G401.6 (cell line): Measurements from ENCODE around the gene CYGB.

ENCODE experiments used
- FAIRE-seq: peaks from 2 replicates; lab custom pipeline; 2012; peaks lifted over from hg19 to GRCh38; lab: Jason Lieb, UNC

The CYGB gene

DNA sequence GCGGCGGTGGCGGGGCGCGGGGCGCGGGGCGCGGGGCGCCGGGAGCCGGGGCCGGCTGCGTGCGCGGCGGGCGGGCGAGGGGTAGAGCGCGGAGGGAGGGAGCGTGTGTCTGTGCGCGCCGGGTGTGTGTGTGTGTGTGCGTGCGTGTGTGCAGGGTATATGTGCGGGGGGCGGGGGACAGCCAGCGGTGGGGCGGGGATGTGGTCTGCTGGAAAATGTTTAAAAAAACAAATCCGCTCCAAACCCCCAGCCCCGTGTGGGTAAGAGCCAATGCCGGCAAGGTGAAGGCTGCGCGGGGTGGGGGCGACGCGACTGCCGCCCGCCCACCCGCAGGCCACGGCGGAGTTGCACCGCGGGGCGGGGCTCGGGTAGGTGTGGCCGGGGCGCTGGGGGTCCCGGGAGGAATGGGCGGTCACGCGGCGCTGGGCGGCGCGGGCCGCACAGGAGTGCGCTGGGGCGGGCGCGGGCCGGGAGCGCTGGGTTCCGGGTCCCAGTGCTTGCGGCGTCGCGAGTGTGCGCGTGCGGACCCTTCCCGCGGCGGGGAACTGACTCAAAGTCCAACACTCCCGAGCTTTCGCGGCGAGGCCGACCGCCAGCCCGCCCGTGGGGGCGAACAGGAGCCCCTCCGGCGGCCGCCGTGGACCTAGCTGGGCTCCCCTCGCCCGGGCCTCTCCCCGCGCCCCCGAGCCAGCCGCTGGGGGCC, at the start of gene CYGB:
TSS of gene CYGB (minus strand) at position 132 of the 703 bp plus-strand sequence. CDS start 167 bp downstream, outside the sequence.
- FAIRE-seq, result no peak

DNA sequence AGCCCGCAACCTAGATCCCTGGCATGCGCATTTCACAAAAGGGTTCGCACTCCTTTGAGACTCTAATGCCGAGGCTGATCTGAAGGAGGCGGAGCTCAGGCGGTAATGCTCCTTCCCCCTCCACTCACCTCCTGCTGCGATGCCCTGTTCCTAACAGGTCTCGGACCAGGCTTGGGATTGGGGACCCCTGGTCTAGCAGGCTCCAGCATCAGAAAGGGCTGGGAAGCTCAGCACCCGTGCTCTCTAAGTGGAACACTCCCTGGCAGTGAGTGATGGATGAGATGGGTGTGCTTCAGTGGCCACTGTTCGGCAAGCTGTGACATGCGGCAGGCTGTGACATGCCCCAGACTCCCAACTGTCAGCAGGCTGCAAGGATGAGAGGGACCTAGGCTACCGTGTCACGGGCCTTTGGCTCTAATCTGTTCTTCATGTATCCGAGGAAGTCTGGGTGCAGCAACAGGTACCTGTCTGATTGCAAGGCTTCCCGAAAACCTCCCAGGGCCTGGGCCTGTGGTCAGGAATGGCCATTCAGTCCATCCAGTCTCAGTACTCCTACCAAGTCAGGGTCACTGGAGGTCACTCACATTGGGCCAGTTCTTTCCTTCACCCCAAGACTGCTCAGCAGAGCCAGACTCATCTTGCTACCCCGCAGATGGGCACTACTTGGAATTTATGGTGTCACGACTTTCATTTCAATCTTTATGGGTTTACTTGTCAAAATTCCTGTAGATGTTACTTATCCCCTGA, 49.4 kb upstream of the CYGB start:
- FAIRE-seq, result no peak

DNA sequence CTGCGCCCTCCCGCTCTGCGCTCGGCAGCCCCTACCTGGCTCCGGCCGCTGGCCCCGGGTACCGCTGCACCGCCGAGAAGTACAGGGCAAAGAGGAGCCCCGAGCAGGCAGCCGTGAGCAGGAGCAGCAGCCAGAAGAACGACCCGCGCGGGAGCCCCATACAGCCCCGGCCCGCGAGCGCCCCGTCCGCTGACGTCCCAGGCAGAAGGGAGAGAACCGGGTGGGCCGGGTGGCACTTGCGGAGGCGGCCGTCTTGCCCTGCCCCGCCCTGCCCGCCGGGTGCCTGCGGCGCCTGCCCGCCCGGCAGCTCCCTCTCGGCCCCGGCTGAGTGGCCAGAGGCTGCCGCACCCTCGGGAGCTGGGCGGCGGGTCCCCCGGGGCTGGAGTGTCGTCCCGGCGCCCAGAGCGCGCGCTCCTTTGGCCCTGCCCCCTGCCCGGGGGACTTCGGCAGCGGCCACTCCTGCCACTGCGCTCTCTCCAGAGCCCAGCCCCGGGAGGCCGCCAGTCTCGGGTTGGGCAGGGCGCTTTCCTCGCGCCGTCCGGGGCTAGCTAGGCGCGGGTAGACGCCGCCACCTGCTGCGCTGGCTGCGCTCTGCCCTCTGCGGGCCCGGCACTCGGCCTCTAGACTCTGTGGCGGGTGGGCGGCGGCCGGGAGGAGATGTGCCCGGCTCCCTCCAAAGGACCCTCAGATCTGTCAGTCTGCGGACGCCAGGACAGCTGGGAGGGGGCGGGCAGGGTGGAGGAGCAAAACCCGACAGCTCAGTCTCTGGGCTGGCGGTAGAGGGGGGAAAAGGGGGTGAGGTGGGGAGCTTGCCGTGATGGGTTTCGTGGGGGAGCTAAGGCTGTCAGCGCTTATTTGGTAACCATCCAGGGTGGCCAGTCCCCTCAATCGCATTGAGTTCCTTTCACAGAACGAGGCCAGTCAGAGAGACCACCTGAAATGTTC, 48.4 kb upstream of the CYGB start, which contains the start of gene ST6GALNAC2:
TSS of gene ST6GALNAC2 (minus strand) at position 212 of the 945 bp plus-strand sequence. CDS start at position 160, 52 bp downstream.
- FAIRE-seq, result no peak

DNA sequence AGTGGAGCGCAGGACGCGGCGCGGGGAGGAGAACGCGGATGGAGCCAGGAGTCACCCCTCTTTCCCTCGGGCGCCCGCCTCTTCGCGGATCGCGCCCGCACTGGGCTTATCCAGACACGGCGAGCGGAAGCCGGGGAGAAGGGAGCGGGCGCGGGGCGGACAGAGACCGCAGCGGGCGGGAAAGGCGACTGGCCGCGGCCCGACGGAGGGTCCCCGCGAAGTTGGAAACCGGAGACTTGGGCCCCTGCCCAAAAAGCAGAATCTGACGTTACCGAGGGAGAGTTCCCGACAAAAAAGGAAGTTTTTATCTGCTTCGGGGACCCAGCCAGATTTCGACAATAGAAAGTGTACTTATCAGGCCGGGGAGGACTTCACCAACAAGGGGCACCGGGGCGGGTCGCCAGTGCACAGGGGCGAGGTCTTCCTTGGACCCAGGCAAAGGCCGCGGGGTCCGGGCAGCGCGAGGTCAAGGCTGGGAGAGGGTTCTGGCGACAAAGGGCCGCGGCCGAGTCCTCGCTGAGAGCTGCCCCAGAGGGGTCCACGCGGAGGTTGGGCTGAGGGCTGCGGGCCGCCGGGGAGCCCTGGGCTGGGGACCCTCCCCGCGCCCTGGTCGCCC, 47.6 kb upstream of the CYGB start:
- FAIRE-seq, result no peak

DNA sequence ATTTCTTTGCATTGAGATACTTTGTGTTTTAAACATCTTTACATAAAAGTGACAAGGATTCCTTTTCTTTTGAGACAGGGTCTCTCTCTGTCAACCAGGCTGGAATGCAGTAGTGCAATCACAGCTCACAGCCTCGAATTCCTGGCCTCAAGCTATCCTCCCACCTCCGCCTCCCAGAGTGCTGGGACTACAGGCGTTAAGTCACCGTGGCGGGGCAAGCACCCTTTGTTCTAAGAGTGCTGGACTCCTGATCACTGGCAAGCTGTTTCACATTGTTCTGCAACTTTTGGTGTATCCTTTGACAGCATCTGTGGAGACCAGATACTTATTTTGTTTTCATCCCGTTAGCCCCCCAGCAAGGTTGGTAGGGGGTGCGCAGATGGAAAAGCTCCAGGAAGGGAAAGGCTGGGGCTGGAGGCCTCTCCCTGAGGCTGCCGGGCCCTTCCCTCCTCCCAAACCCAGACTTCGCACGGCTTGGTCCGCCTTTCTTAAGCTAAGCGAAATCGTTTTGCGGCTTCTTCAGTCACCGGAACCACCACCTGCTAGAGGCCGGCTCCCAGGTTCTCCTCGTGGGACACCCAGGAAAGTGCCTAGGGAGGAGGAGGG, 47.0 kb upstream of the CYGB start:
- FAIRE-seq, result no peak

DNA sequence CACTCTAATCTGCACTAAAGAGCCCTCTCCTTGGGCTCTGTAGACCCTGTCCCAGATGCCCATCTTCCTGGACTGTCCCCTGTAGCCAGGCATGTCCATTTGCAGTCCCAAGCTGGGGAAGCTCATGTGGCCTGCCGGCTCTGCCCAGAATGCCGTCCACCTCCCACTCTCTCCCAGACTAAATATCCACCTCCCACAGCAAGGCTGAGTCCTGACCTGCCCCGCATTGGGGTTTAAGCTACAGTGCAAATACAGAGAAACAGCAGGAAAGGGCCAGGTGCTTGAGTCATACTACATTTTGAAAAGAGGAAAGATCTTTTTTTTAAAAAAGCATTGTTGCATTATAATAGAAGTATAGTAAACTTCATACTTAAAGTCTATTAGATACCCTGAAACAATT, 45.2 kb upstream of the CYGB start:
- no peak for FAIRE-seq

DNA sequence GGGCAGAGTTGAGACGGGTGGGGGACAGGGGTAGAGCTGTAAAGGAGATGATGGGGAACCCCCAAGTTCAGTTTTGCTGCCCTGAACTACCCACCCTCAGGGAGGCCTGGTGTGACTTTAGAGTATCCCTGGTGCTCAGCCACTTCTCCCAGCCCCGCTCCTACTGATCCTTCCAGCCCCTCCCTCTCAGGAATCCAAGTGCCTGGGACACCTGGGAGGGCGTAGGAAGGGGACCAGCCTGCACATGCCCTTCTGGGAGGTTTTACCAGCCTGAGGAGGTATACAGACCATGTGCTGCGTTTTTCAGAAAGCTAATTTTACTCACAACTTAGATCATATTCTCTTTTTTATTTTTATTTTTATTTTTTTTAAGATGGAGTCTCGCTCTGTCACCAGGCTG, 44.0 kb upstream of the CYGB start:
- FAIRE-seq, result no peak

DNA sequence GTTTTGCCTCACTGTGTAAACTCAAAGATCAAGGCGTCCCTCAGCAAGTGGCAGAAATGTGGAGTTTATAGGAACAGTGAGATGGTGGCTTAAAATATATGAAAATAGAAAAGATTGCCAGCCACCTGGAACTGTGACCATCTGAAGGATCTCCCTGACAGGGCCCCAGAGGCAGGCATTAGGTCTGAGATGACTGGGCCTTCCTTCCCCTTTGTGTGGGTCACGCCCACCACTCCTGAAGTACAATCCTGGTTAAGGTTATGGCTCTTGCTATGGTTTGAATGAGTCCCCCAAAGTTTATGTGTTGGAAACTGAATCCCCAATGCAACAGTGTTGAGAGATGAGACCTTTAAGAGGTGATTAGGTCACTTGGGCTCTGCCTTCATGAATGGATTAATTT, 41.8 kb upstream of the CYGB start:
- no peak for FAIRE-seq

DNA sequence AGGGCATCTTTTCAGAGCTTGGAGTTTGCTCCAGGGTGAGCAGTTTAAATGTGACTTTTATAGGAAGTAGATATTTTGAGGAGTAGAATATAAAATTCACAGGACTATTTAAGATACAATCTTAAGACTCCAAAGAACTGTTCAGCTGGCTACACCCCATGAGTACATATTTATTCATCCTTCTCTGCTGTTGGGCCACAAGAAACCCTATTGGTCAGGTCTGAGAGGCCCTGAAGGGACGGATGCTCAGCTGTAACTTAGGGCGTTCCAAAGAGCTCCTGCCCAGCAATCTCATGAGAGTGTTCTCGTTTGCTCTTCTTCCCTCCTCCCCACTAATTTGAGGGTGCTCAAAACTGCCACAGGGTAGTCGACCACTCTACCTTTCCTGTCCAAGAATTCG, 40.9 kb upstream of the CYGB start:
- no peak for FAIRE-seq

DNA sequence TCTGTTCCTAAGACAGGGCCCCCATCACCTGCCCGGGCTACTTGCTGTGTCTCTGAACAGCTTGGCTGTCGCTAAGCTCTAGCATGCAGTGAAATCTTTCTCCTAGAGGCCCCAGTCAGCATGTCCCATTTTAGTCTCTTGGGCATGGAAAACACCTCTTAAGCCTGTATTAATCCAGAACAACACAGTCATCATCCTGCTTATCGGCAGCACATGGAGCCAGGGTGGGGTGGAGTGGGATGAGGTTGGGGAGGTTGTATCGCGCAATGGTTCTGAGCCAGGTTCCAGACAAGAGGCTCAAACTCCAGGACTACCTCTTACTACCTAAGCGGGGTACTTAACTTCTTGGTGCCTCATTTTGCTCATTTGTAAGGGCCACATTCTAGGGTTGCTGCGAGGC, 40.4 kb upstream of the CYGB start:
- FAIRE-seq, result no peak

DNA sequence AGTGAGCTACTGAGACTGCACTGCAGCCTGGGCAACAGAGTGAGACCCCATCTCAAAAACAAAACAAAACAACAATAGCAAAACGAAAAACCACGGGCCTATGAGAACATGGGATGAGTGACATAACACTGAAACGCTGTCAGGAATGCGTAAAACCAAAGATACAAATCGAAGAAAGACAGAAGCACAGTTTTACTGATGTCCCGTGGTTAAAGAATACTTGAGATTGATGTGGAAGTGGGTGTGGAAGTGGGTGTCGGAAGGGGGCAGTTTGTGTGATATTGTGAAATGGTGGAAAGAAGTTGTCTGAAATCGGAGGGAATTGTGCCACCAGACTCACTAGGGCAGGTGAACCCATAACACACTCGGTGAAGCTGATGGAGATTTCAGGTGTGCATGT, 38.7 kb upstream of the CYGB start:
- FAIRE-seq, result no peak

DNA sequence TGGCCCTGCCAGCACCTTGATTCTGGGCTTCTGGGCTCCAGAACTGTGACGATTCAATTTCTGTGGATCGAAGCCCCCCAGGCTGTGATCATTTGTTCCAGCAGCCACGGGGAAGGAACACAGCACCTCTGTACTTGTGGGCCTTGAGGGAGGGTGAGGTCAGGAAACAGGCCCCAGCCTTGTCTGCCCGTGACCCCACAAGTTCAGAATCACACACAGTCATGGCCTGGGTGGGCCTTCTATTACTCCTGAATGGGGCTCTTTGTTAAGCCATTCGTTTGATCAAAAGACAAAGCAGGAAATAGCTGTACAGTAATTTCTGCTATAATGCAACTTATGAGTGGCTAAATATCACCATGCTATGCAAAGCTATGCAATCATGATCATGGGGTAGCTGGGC, 38.1 kb upstream of the CYGB start:
- FAIRE-seq, result no peak

DNA sequence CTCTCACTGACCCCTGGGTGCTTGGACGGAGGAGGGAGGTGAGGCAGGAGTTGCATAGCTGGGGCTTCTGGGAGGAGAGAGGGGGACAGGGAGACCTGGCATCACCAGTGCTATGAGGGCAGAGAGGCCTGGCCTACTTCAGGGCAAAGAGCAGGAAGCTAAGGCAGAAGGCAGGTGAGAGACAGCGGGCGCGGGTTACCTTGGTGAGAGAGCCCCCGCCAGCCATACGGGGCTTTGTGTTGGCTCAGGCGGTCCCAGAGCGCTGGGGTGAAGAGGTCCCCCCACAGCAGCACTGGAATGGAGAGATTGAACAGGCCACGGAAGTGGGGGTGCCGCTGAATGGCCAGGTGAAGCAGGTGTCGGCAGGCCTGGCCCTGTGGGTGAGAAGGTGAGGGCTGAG, 36.7 kb upstream of the CYGB start:
- FAIRE-seq, result no peak

DNA sequence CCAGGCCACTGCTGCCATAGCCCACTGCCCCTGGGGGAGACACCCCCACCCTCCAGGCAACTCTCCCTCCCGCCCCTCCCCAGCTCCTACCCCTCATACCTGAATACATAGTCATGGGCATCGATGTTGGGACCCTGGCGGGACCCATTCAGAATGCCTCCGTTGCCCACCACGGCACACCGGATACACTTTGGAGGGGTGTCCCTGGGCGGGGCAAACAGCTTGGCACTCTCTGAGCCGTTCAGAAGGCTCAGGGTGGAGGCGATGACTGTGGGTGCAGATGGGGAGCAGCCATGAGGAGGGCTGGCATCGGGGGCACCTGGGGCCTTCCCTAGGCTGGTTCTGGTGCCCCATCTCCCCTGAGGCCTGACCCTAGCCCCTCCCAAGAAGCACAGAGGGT, 35.6 kb upstream of the CYGB start:
- FAIRE-seq, result no peak

DNA sequence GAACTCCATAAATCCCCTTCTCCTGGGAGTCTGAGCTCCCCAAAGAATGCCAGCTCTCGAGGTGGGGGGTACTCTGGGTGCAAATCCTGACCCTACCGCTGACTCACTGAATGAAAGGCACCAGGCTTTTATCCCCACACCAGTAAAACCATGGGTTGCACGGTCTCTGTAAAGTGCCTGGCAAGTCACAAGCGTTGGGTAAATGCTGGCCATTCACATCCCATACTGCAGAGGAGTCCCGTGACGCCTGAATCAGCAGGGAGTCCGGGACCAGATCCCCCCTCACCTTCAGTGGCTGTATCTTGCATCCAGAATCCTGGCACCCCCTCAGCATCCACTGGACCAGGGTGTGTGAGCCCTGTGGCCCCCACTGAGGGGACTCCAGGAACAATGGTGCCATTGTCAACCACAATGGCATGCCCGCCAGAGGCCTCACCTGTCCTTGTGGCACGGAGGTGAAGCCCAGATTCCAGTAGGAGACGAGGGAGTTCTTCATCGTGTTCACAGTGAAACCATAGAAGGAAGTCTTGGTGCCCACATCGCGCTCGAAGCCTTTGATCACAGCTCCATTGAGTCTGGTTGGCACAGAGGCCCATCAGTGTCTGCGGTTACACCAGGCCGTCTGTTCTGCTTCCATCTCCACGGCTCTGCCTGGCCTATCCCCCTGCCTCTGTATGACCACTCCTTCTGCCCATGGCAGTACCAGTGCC, 34.8 kb upstream of the CYGB start:
- FAIRE-seq, result no peak

DNA sequence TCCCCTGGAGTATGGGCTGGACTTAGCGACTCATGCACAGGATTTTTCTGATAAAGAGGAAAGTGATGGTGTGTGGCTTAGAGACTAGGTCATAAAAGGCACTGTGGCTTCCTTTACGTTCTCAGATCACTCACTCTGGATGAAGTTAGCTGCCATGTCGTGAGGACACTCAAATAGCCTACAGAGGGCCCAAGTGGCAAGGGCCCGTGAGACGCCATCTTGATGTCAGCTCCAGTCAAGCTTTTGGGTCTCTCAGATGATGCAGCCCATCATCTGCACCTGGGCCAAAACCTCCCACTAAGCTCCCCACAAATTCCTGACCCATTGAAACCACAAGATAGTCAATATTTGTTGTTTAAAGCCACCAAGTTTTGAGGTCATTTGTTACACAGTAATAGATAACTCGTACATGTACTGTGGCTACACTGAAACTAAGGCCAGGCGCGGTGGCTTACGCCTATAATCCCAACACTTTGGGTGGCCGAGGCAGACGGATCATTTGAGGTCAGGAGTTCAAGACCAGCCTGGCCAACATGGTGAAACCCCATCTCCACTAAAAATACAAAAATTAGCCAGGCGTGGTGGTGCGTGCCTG, 33.5 kb upstream of the CYGB start:
- FAIRE-seq, result no peak

DNA sequence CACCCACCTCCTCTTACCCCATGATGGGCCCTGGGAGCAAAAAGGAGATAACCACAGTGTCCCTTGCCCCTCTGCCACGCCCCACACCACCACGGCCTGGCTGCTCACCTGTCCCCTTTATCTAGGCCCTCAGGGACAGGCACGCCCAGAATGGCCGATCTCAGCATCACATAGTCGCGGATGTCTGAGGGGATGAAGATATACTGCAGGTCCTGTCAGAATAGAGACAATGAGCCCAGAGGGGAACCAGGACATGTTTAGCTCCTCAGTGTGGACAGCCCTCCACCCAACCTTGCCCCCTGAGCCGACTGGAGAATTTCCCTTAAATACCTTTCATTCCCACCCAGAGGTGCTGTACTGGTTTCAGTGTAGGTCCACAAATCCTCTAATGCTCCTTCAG, 32.9 kb upstream of the CYGB start:
- FAIRE-seq, result no peak

DNA sequence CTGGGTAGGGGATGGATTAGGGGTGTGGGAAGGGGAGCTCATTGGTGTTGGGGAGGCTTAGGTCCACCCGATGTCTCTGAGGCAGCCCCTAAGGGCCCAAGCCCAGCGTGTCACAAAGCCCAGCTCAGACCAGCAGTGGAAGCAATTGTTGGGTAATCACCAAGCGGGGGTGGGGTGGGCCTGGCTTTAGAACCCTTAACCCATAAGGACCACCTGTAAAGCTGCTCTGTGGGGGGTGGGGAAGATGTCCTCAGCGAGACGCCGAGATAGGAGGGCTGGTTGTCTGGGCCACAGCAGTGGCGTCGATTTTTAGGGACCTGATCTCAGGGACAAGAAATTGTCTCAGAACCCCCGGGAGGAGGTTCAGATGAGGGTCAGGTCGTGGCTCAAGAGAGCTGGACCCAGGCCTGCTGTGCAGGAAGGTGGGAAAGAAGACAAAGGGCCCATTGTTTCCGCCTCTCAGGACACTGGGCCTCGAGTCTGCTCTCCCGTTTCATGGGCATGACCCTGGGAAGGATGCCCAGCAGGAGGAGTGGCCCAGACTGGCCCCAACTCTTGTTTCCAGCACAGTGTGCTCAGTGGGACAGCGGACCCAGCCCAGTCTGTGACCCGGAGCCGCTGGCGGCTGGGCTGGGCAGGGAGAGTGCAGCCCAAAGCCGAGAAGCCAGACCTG, 32.2 kb upstream of the CYGB start:
- FAIRE-seq, result no peak

DNA sequence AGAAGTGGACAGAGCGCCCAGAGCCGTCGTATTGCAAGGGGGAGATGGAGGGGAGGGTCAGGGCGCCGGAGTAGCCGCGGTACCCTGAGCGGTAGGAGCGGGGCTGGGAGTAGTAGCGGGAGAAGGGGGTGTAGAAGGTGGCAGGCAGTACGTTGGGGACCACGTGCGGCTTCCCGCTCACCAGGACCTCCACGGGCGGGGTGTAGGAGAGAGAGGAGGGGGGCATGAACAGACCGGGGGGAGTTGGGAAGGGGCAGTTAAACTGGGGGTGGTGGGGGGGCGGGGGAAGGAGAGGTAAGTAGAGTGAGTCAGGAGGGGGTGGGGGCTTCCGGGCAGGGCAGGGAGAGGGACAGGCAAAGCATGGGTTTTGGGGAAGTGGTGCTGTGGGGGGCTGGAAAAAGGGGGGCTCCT, 31.3 kb upstream of the CYGB start:
- FAIRE-seq, result no peak
